Neuronal stem cell (in vitro differentiated cells): ENCODE measurements around the gene PTPRT.

Source experiments
- DNase-seq: peaks from one replicate; pipeline ENCODE4 v3.0.0-alpha.2; 2013; ENCODE audit warnings: low spot score
- H2AFZ ChIP-seq: one replicate; pipeline ENCODE4 v1.6.1; 2013; ENCODE audit warnings: mild to moderate bottlenecking, low read length, inconsistent platforms
- H2AK5ac ChIP-seq: 2 replicates; pipeline ENCODE4 v1.6.1; 2013; ENCODE audit warnings: low read depth, mild to moderate bottlenecking, inconsistent platforms, low read length, moderate library complexity, mixed read lengths
- H2BK120ac ChIP-seq: 2 replicates; pipeline ENCODE4 v1.6.1; 2013; ENCODE audit warnings: low read depth, mild to moderate bottlenecking, inconsistent platforms, low read length, moderate library complexity, mixed read lengths
- H2BK12ac ChIP-seq: one replicate; pipeline ENCODE4 v1.6.1; 2013; ENCODE audit warnings: low read length, inconsistent platforms
- H2BK15ac ChIP-seq: 2 replicates; pipeline ENCODE4 v1.6.1; 2013; ENCODE audit warnings: mild to moderate bottlenecking, low read length, inconsistent platforms, mixed read lengths
- H2BK5ac ChIP-seq: one replicate; pipeline ENCODE4 v1.6.1; 2013; ENCODE audit warnings: inconsistent platforms, mild to moderate bottlenecking, low read length, moderate library complexity
- H3K14ac ChIP-seq: one replicate; pipeline ENCODE4 v1.6.1; 2013; ENCODE audit warnings: low read length, inconsistent platforms
- H3K18ac ChIP-seq: 2 replicates; pipeline ENCODE4 v1.6.1; 2013; ENCODE audit warnings: low read length, inconsistent platforms
- H3K23ac ChIP-seq: 2 replicates; pipeline ENCODE4 v1.6.1; 2013; ENCODE audit warnings: low read depth, mild to moderate bottlenecking, mixed read lengths, low read length, inconsistent platforms; ENCODE audit not compliant: poor library complexity
- H3K27ac ChIP-seq: replicated peaks from 3 replicates; pipeline ENCODE4 v1.5.1; 2013; ENCODE audit warnings: low read length, inconsistent platforms
- H3K27me3 ChIP-seq, 3 experiments: 2 replicates each; pipeline ENCODE4 v1.6.1; 2013; ENCODE audit warnings: low read length in 3 of 3, mild to moderate bottlenecking in 2 of 3, inconsistent platforms in 1 of 3, low read depth in 1 of 3, mixed read lengths in 1 of 3, moderate library complexity in 1 of 3; ENCODE audit not compliant: control insufficient read depth in 3 of 3, insufficient read depth in 3 of 3
- H3K36me3 ChIP-seq, 2 donors: replicated peaks in 1 of 2; 2 replicates each; pipeline ENCODE4 v1.6.1; 2013; ENCODE audit warnings: low read length in 2 of 2; ENCODE audit not compliant: control insufficient read depth in 2 of 2, insufficient read depth in 2 of 2
- H3K4ac ChIP-seq: 2 replicates; pipeline ENCODE4 v1.6.1; 2013; ENCODE audit warnings: inconsistent platforms, mild to moderate bottlenecking, low read length, moderate library complexity
- H3K4me1 ChIP-seq, 2 donors: 1 replicate in 1 of 2; 2 replicates in 1 of 2; pipeline ENCODE4 v1.6.1; 2013; ENCODE audit warnings: low read length in 2 of 2, low read depth in 1 of 2; ENCODE audit not compliant: control insufficient read depth in 2 of 2, insufficient read depth in 1 of 2
- H3K4me2 ChIP-seq: one replicate; pipeline ENCODE4 v1.6.1; 2013; ENCODE audit warnings: mild to moderate bottlenecking, low read length, inconsistent platforms; ENCODE audit not compliant: insufficient read depth, poor library complexity, severe bottlenecking
- H3K4me3 ChIP-seq, 2 donors: 2 replicates each; pipeline ENCODE4 v1.5.1; 2013; ENCODE audit warnings: low read length in 2 of 2, mild to moderate bottlenecking in 2 of 2, inconsistent platforms in 1 of 2, moderate library complexity in 1 of 2
- H3K79me1 ChIP-seq: one replicate; pipeline ENCODE4 v1.6.1; 2013; ENCODE audit warnings: low read depth, mild to moderate bottlenecking, inconsistent platforms, low read length, moderate library complexity
- H3K9ac ChIP-seq: one replicate; pipeline ENCODE4 v1.6.1; 2013; ENCODE audit warnings: mild to moderate bottlenecking, low read depth, low read length, inconsistent platforms; ENCODE audit not compliant: poor library complexity
- H3K9me3 ChIP-seq, 2 donors: replicated peaks in 1 of 2; 2 replicates each; pipeline versions ENCODE3 to v1.6.1; 2013; ENCODE audit warnings: low read length in 2 of 2, mild to moderate bottlenecking in 2 of 2, inconsistent platforms in 1 of 2, low read depth in 1 of 2, mixed read lengths in 1 of 2, moderate library complexity in 1 of 2; ENCODE audit not compliant: control insufficient read depth in 2 of 2, insufficient read depth in 1 of 2
- H4K8ac ChIP-seq: one replicate; pipeline ENCODE4 v1.6.1; 2013; ENCODE audit warnings: low read depth, mild to moderate bottlenecking, inconsistent platforms, low read length, moderate library complexity
- H4K91ac ChIP-seq: one replicate; pipeline ENCODE4 v1.6.1; 2013; ENCODE audit warnings: low read length, low read depth, mild to moderate bottlenecking, inconsistent platforms; ENCODE audit not compliant: poor library complexity
- WGBS, 2 donors: extraction: QIAGEN DNeasy Blood & Tissue Kit; methylation state at CpG; one replicate each; pipeline ENCODE4 v1.1.7; 2013; ENCODE audit warnings: missing lambda C conversion rate in 2 of 2, mixed read lengths in 1 of 2; ENCODE audit not compliant: insufficient read length in 2 of 2, insufficient replicate concordance in 1 of 2; ENCODE audit errors: extremely low coverage in 2 of 2; 5-methylcytosine and 5-hydroxymethylcytosine counted together

PTPRT gene

GRCh38 chr20:42895020-42895419 is 294.7 kb downstream of the PTPRT start:
- Histone ChIP-seq H2BK5ac (no peak overlapping the region), H3K27ac (no peak overlapping the region), H3K18ac (no peak overlapping the region), H3K23ac (no peak overlapping the region), H3K9me3 (no peaks in the 10 kb centered on the region), H2AK5ac (no peak overlapping the region), H3K36me3 (no peaks in the 10 kb centered on the region), H2BK15ac (no peak overlapping the region), H3K4me1 (no peaks in the 10 kb centered on the region), H2BK12ac (no peak overlapping the region), H3K4me3 (no peak overlapping the region), H2AFZ (no peak overlapping the region), H2BK120ac (no peak overlapping the region), H3K27me3 (no peaks in the 10 kb centered on the region), H3K79me1 (no peaks in the 10 kb centered on the region), H4K8ac (no peak overlapping the region), H3K4ac (no peak overlapping the region), H3K14ac (no peak overlapping the region), H4K91ac (no peak overlapping the region), H3K9ac (no peak overlapping the region), H3K4me2 (no peak overlapping the region)
- no CpG with 5 or more reads among the region's 1 CpG for WGBS, 2 donors
- no peak for DNase-seq

- Histone ChIP-seq H4K91ac (no peak overlapping the region), H3K4me1 (no peaks in the 10 kb centered on the region), H3K27ac (no peak overlapping the region), H3K14ac (no peak overlapping the region), H3K27me3 (no peaks in the 10 kb centered on the region), H2AK5ac (no peak overlapping the region), H3K4me2 (no peak overlapping the region), H3K9me3 (no peaks in the 10 kb centered on the region), H4K8ac (no peak overlapping the region), H2BK120ac (no peak overlapping the region), H3K23ac (no peak overlapping the region), H3K79me1 (no peaks in the 10 kb centered on the region), H3K18ac (no peak overlapping the region), H2BK12ac (no peak overlapping the region), H2BK15ac (no peak overlapping the region), H3K4me3 (no peak overlapping the region), H3K4ac (no peak overlapping the region), H3K9ac (no peak overlapping the region), H2BK5ac (no peak overlapping the region), H2AFZ (no peak overlapping the region), H3K36me3 (no peaks in the 10 kb centered on the region)
- DNase-seq: no peak
- WGBS, 2 donors: no CpG with 5 or more reads among the region's 3 CpGs
Measured at GRCh38 chr20:42894483-42894882, 295.2 kb downstream of the PTPRT start.

DNA sequence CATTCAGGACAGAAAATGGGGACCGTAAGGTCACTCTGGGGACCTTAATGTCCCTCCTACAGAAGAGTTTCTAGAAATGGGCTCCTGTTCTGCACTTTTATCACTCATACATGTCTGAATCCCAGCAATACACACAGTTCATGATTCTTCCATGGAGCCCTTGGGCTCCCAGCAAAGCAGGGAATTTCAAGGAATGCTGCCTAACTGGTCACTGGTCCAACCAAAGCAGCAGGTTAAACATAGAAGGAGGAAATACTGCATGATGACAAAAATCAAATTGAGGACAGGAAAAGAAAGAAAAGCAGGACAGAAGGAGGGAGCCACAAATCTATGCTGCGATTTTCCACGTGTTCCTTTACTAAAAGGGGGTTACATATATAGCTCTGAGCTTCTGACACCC is 300.2 kb downstream of the PTPRT start:
- no peak overlapping the region for H3K23ac ChIP-seq

DNA sequence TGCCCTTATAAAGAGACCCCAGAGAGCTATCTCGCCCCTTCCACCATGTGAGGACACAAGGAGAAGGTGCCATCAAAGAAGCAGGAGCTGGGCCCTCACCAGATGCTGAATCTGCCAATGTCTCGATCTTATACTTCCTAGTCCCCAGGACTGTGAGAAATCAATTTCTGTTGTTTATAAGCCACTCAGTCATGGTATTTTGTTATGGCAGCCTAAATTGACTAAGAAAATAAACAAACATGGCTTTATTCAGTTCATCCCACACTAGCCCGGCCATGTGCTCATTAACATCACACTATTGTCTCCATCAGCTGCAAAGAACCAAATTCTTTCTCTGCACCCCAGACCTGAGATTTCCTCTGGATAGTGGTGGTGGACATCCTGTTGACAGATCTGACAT is 302.4 kb downstream of the PTPRT start:
- Histone ChIP-seq H3K4me2 (no peak overlapping the region), H3K9ac (no peak overlapping the region), H3K23ac (no peak overlapping the region), H3K36me3 (no peaks in the 10 kb centered on the region), H4K91ac (no peak overlapping the region), H2BK5ac (no peak overlapping the region), H3K27ac (no peak overlapping the region), H3K27me3 (no peaks in the 10 kb centered on the region), H2BK15ac (no peak overlapping the region), H2AK5ac (no peak overlapping the region), H3K4ac (no peak overlapping the region), H3K14ac (no peak overlapping the region), H3K9me3 (no peaks in the 10 kb centered on the region), H3K79me1 (no peaks in the 10 kb centered on the region), H2BK120ac (no peak overlapping the region), H2BK12ac (no peak overlapping the region), H3K4me3 (no peak overlapping the region), H3K4me1 (no peaks in the 10 kb centered on the region), H2AFZ (no peak overlapping the region), H4K8ac (no peak overlapping the region), H3K18ac (no peak overlapping the region)
- no CpG with 5 or more reads among the region's 3 CpGs for WGBS, 2 donors
- no peak for DNase-seq

More for the DNA sequence above, 300.2 kb downstream of the PTPRT start:
- no peaks in the 10 kb centered on the region for H3K27me3 ChIP-seq
- no peak overlapping the region for H4K8ac ChIP-seq
- no peaks in the 10 kb centered on the region for H3K4me1 ChIP-seq
- no peaks in the 10 kb centered on the region for H3K9me3 ChIP-seq
- H3K9ac ChIP-seq: no peak overlapping the region
- H2BK12ac ChIP-seq: no peak overlapping the region
- no peak overlapping the region for H2BK15ac ChIP-seq
- H3K18ac ChIP-seq: no peak overlapping the region
- DNase-seq: no peak
- H4K91ac ChIP-seq: no peak overlapping the region
- no peak overlapping the region for H3K4me3 ChIP-seq
- WGBS, 2 donors: no CpG with 5 or more reads among the region's 3 CpGs
- no peak overlapping the region for H3K14ac ChIP-seq
- no peak overlapping the region for H2BK120ac ChIP-seq
- H2BK5ac ChIP-seq: no peak overlapping the region
- no peak overlapping the region for H3K4ac ChIP-seq
- H3K27ac ChIP-seq: no peak overlapping the region
- no peak overlapping the region for H2AK5ac ChIP-seq
- no peak overlapping the region for H2AFZ ChIP-seq
- H3K36me3 ChIP-seq: no peaks in the 10 kb centered on the region
- H3K4me2 ChIP-seq: no peak overlapping the region
- H3K79me1 ChIP-seq: no peaks in the 10 kb centered on the region
